IMR-90 (cell line): ENCODE results near the gene CTNNAL1. TPM values are rescaled to one million over a fixed set of nuclear protein-coding genes. Genes with fewer than 3 reads are reported as not detected.

Experiments used
- ATAC-seq: fragments of 200-7000 bp; cut with Tn5 transposase; 2 replicates; pipeline ENCODE4 v1.9.1; 2020; ENCODE audit warnings: low read depth, mild to moderate bottlenecking, moderate library complexity
- BruUV-seq: library from RNA; stranded (reverse); fragments of 400-500 nt; replicated peaks from 2 replicates; lab custom pipeline; 2021; lab: Mats Ljungman, UMichigan
- CTCF ChIA-PET: fragments of 300-600 bp; formaldehyde crosslinking; extraction: SDS; loops from one replicate; lab custom pipeline; 2021; ENCODE audit warnings: antibody characterized with exemption; lab: Yijun Ruan, JAX
- POLR2A ChIA-PET: fragments of 300-600 bp; sonication (Branson Sonifier 250); formaldehyde crosslinking; loops from one replicate; lab custom pipeline; 2022; ENCODE audit warnings: antibody characterized with exemption; ENCODE audit not compliant: unreplicated experiment; lab: Charles Lee
- DNase-seq: peaks from one replicate; pipeline ENCODE4 v3.0.0; 2013
- H2AFZ ChIP-seq: replicated peaks from 2 replicates; pipeline ENCODE3; 2013; ENCODE audit warnings: low read length, mild to moderate bottlenecking; ENCODE audit not compliant: poor library complexity
- H2AK5ac ChIP-seq: 2 replicates; pipeline ENCODE4 v1.6.1; 2013; ENCODE audit warnings: low read depth, low read length, inconsistent platforms
- H2AK9ac ChIP-seq: replicated peaks from 2 replicates; pipeline ENCODE3; 2013; ENCODE audit warnings: mild to moderate bottlenecking, low read depth, low read length, moderate library complexity; ENCODE audit not compliant: poor library complexity
- H2BK120ac ChIP-seq: 2 replicates; pipeline ENCODE4 v1.6.1; 2013; ENCODE audit warnings: low read depth, low read length, inconsistent platforms
- H2BK15ac ChIP-seq: 3 replicates; pipeline ENCODE4 v1.6.1; 2013; ENCODE audit warnings: low read depth, low read length, inconsistent platforms
- H2BK20ac ChIP-seq: 2 replicates; pipeline ENCODE4 v1.6.1; 2013; ENCODE audit warnings: low read depth, mild to moderate bottlenecking, inconsistent platforms, low read length, moderate library complexity
- H2BK5ac ChIP-seq: 2 replicates; pipeline ENCODE4 v1.6.1; 2013; ENCODE audit warnings: mild to moderate bottlenecking, low read depth, low read length, inconsistent platforms; ENCODE audit not compliant: poor library complexity, severe bottlenecking
- H3K14ac ChIP-seq: replicated peaks from 2 replicates; pipeline ENCODE4 v1.6.1; 2013; ENCODE audit warnings: low read depth, low read length, inconsistent platforms
- H3K18ac ChIP-seq: 2 replicates; pipeline ENCODE4 v1.6.1; 2013; ENCODE audit warnings: low read depth, low read length, control low read depth
- H3K23ac ChIP-seq: 2 replicates; pipeline ENCODE4 v1.6.1; 2013; ENCODE audit warnings: low read depth, low read length, inconsistent platforms
- H3K27ac ChIP-seq: 2 replicates; pipeline ENCODE4 v1.5.1; 2013; ENCODE audit warnings: mild to moderate bottlenecking, control low read depth, low read length; ENCODE audit not compliant: insufficient read depth
- H3K27me3 ChIP-seq: 2 replicates; pipeline ENCODE4 v1.6.1; 2013; ENCODE audit warnings: low read length; ENCODE audit not compliant: control insufficient read depth, insufficient read depth
- H3K36me3 ChIP-seq: 2 replicates; pipeline ENCODE4 v1.6.1; 2013; ENCODE audit warnings: low read length, mixed read lengths; ENCODE audit not compliant: control insufficient read depth, insufficient read depth
- H3K4ac ChIP-seq: 2 replicates; pipeline ENCODE4 v1.6.1; 2013; ENCODE audit warnings: low read depth, low read length, inconsistent platforms
- H3K4me1 ChIP-seq: 2 replicates; pipeline ENCODE4 v1.6.1; 2013; ENCODE audit warnings: low read length, mixed read lengths; ENCODE audit not compliant: control insufficient read depth, insufficient read depth
- H3K4me2 ChIP-seq: 2 replicates; pipeline ENCODE4 v1.6.1; 2013; ENCODE audit warnings: low read depth, mild to moderate bottlenecking, control low read depth, low read length, moderate library complexity
- H3K4me3 ChIP-seq: 2 replicates; pipeline ENCODE4 v1.5.1; 2013; ENCODE audit warnings: low read depth, mild to moderate bottlenecking, control low read depth, low read length, moderate library complexity; ENCODE audit not compliant: insufficient read depth
- H3K56ac ChIP-seq: 2 replicates; pipeline ENCODE4 v1.6.1; 2013; ENCODE audit warnings: low read length, inconsistent platforms; ENCODE audit not compliant: insufficient read depth; ENCODE audit errors: extremely low read depth
- H3K79me1 ChIP-seq, 2 experiments: 2 replicates each; pipeline ENCODE4 v1.6.1; 2013; ENCODE audit warnings: low read length in 2 of 2, inconsistent platforms in 1 of 2, low read depth in 1 of 2
- H3K9ac ChIP-seq: 2 replicates; pipeline ENCODE4 v1.6.1; 2013; ENCODE audit warnings: low read depth, low read length, control low read depth
- H3K9me1 ChIP-seq: 2 replicates; pipeline ENCODE4 v1.6.1; 2013; ENCODE audit warnings: low read length, inconsistent platforms; ENCODE audit not compliant: insufficient read depth
- H3K9me3 ChIP-seq: 2 replicates; pipeline ENCODE4 v1.6.1; 2013; ENCODE audit warnings: low read length; ENCODE audit not compliant: control insufficient read depth, insufficient read depth
- H4K20me1 ChIP-seq: 2 replicates; pipeline ENCODE4 v1.6.1; 2013; ENCODE audit warnings: low read length, inconsistent platforms; ENCODE audit not compliant: insufficient read depth
- H4K5ac ChIP-seq: 2 replicates; pipeline ENCODE4 v1.6.1; 2013; ENCODE audit warnings: mild to moderate bottlenecking, low read depth, low read length, control low read depth
- H4K8ac ChIP-seq, 2 experiments: 2 replicates each; pipeline ENCODE4 v1.6.1; 2013; ENCODE audit warnings: low read depth in 2 of 2, low read length in 2 of 2, control low read depth in 1 of 2, inconsistent platforms in 1 of 2
- H4K91ac ChIP-seq: 2 replicates; pipeline ENCODE4 v1.6.1; 2013; ENCODE audit warnings: low read depth, low read length, inconsistent platforms; ENCODE audit not compliant: insufficient read depth
- CTCF ChIP-seq: conservative IDR thresholded peaks from 2 replicates; pipeline ENCODE4 v1.5.1; 2012; ENCODE audit warnings: mild to moderate bottlenecking, low read depth, low read length, improper control_type of control experiment
- ELK1 ChIP-seq: fragments of 150-350 bp; IDR thresholded peaks from 2 replicates; pipeline ENCODE4 v1.6.1; 2016; ENCODE audit warnings: low read depth, mild to moderate bottlenecking, low read length, moderate library complexity, borderline replicate concordance
- WGBS, 2 experiments: methylation state at CpG; one replicate each; pipeline versions ENCODE4 v1.1.5 to v1.1.7; 2013; ENCODE audit warnings: missing lambda C conversion rate in 2 of 2; ENCODE audit not compliant: insufficient read length in 1 of 2; ENCODE audit errors: extremely low coverage in 2 of 2; 5-methylcytosine and 5-hydroxymethylcytosine counted together
- dilution Hi-C: fragments of 300-500 bp; cut with HindIII; formaldehyde crosslinking; loops from one replicate; pipeline ENCODE4 v1.14.3; 2018; ENCODE audit warnings: low sequenced_read_pairs; ENCODE audit not compliant: unreplicated experiment
- in situ Hi-C: fragments of 300-500 bp; cut with MboI; formaldehyde crosslinking; loops from 3 replicates; pipeline ENCODE4 v1.14.3; 2019; ENCODE audit warnings: low sequenced_read_pairs, inconsistent platforms, mixed read lengths
- intact Hi-C: fragments of 100-400 bp; cut with micrococcal nuclease; formaldehyde crosslinking; loops from 2 replicates; pipeline ENCODE4 v1.10.0; 2022
- polyA plus RNA-seq, 3 experiments: library from polyadenylated mRNA; depleted of rRNA; stranded (reverse); fragments of >200 nt; gene quantifications; 2 replicates each; pipeline ENCODE4 v1.2.3, GENCODE V29; 2012; ENCODE audit warnings: low replicate concordance in 1 of 3
- total RNA-seq: library from RNA; depleted of rRNA; stranded (reverse); fragments of >200 nt; gene quantifications from 2 replicates; pipeline ENCODE4 v1.2.3, GENCODE V29; 2012

Gene CTNNAL1
- total and polyA plus RNA-seq, 2 of the 4 experiments (the other 2 are of a cell fraction), result 72.3 to 131 TPM

GRCh38 chr9:108919517-108919916 lies 93.8 kb downstream of the CTNNAL1 start:
- in situ Hi-C loops (no loop called here), intact Hi-C loops (no loop called here), dilution Hi-C loops (no loop called here)
- Histone ChIP-seq H2BK20ac (no peak overlapping the region), H3K79me1 (no peaks in the 10 kb centered on the region), H4K91ac (no peak overlapping the region), H3K27ac (no peak overlapping the region), H3K4me3 (no peak overlapping the region), H2AK9ac (no peak overlapping the region), H4K8ac (no peak overlapping the region), H4K5ac (no peak overlapping the region), H2BK120ac (no peak overlapping the region), H2BK5ac (no peak overlapping the region), H3K23ac (no peak overlapping the region), H2AK5ac (no peak overlapping the region), H3K18ac (no peak overlapping the region), H3K4me1 (no peaks in the 10 kb centered on the region), H3K4ac (no peak overlapping the region), H3K56ac (no peak overlapping the region), H3K9me3 (no peaks in the 10 kb centered on the region), H4K20me1 (no peaks in the 10 kb centered on the region), H3K4me2 (no peak overlapping the region), H3K27me3 (no peaks in the 10 kb centered on the region), H2BK15ac (no peak overlapping the region), H3K9ac (no peak overlapping the region), H3K36me3 (peaks cover 20% of the 10 kb centered on the region), H3K9me1 (no peaks in the 10 kb centered on the region), H3K14ac (no peak overlapping the region), H2AFZ (no peak overlapping the region)
- no TSS peak for BruUV-seq
- DNase-seq (no peak), ATAC-seq (no peak)
- CTCF ChIA-PET, result interaction anchor here (0.6 to 0.7 kb wide), 3 partner anchors 27 to 198 kb away, joined by 3 to 5 read pairs (median 3); no protein-coding TSS in a partner anchor
- WGBS, 2 experiments, result no CpG with 5 or more reads among the region's 6 CpGs
- TF ChIP-seq CTCF (no peak), ELK1 (no peak)
- POLR2A ChIA-PET, result no interaction called here
